IPS-15b (cell line): ENCODE data around the gene MRPL30.

Source experiments
- H3K27me3 ChIP-seq: one replicate; pipeline ENCODE4 v1.6.1; 2013; ENCODE audit warnings: low read length; ENCODE audit not compliant: control insufficient read depth, insufficient read depth
- H3K36me3 ChIP-seq: one replicate; pipeline ENCODE4 v1.6.1; 2013; ENCODE audit warnings: low read length; ENCODE audit not compliant: control insufficient read depth, insufficient read depth
- H3K4me1 ChIP-seq: one replicate; pipeline ENCODE4 v1.6.1; 2013; ENCODE audit warnings: mild to moderate bottlenecking, low read length; ENCODE audit not compliant: control insufficient read depth, insufficient read depth
- H3K4me3 ChIP-seq: one replicate; pipeline ENCODE4 v1.5.1; 2013; ENCODE audit warnings: low read depth, low read length
- H3K9ac ChIP-seq: one replicate; pipeline ENCODE4 v1.6.1; 2013; ENCODE audit warnings: low read depth, mild to moderate bottlenecking, low read length
- H3K9me3 ChIP-seq: one replicate; pipeline ENCODE4 v1.6.1; 2013; ENCODE audit warnings: mild to moderate bottlenecking, low read length; ENCODE audit not compliant: control insufficient read depth, insufficient read depth

MRPL30 gene

GRCh38 chr2:99154643-99155536 is 26.1 kb upstream of the MRPL30 start, which contains the start of the genes LIPT1 and TSGA10:
Gene LIPT1, plus strand, starts transcription at chr2:99154967. Its CDS starts 6,991 bp downstream, at chr2:99161958.
Gene TSGA10, minus strand, starts transcription at chr2:99154942. Its CDS starts 45,503 bp downstream, at chr2:99109439.
- no peaks in the 10 kb centered on the region for H3K27me3 ChIP-seq
- H3K4me1 ChIP-seq = peaks cover 5% of the 10 kb centered on the region
- peak within 1 kb of the TSS; percentile 81 for H3K9ac ChIP-seq
- H3K36me3 ChIP-seq = no peaks in the 10 kb centered on the region
- no peaks in the 10 kb centered on the region for H3K9me3 ChIP-seq
- peak within 1 kb of the TSS; percentile 66 for H3K4me3 ChIP-seq

DNA sequence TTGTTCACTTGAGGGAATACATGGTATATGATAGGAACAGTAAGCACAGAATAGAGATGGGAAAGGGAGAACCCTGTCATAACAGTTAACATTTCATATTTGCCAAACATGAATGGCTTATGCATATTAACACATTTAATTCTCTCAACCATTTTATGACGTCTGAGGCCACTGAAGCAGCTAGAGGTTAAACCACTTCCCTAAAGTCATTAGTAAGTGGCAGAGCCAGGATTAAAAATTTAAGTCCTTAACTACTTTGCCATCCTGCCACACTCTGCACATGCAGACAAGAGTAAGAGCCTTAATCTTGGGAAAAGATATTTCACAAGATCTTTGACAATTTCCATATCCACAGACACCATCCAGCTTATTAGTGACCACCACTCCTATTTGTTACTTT is 24.1 kb upstream of the MRPL30 start:
- Histone ChIP-seq H3K4me3 (no peak overlapping the region), H3K9me3 (no peaks in the 10 kb centered on the region), H3K36me3 (no peaks in the 10 kb centered on the region), H3K4me1 (peaks cover 5% of the 10 kb centered on the region), H3K9ac (no peak overlapping the region), H3K27me3 (no peaks in the 10 kb centered on the region)

DNA sequence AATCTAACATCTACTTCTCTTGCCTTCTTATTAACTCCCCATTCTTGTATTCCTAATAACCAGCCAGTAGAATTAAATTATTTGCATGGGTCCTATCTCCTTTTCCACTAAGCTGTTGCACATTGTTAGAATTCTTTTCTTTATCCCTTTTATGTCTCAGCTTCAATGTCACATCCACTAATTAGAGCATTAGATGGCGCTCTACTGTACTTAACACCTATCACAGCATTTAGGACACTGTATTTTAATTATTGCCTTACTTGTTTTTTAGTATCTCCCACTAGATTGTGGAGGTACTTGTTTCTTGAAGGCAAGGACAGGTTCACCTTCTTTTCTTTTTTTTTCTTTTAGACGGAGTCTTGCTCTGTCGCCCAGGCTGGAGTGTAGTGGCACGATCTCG is 22.4 kb upstream of the MRPL30 start:
- H3K27me3 ChIP-seq = no peaks in the 10 kb centered on the region

DNA sequence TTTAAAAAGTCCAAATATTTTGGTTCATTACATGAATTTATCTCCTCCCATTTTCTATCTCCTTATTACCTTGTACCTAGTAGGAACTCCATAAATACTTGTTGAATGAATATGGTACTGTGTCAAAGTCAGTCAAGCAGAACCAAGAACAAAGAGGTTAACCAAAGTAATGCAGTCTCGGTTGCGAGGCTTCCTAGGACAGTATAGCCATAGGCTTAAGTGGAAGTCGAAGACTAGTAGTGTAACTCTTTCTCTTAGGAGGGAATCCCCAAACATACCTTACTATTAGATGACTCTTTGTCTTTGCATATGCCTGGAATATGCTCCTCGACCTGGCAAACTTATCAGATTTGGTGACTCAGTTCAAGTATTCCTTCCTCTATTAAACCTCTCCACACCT is 21.4 kb upstream of the MRPL30 start:
- Histone ChIP-seq H3K4me1 (no peaks in the 10 kb centered on the region), H3K9ac (no peak overlapping the region), H3K36me3 (no peaks in the 10 kb centered on the region), H3K4me3 (no peak overlapping the region), H3K9me3 (no peaks in the 10 kb centered on the region), H3K27me3 (no peaks in the 10 kb centered on the region)

More for the DNA sequence above, 22.4 kb upstream of the MRPL30 start:
- Histone ChIP-seq H3K9me3 (no peaks in the 10 kb centered on the region), H3K36me3 (no peaks in the 10 kb centered on the region), H3K4me3 (no peak overlapping the region), H3K4me1 (peaks cover 5% of the 10 kb centered on the region), H3K9ac (no peak overlapping the region)

- H3K27me3 ChIP-seq = no peaks in the 10 kb centered on the region
These were observed 14.8 kb upstream of the MRPL30 start for GRCh38 chr2:99166218-99166617.

DNA sequence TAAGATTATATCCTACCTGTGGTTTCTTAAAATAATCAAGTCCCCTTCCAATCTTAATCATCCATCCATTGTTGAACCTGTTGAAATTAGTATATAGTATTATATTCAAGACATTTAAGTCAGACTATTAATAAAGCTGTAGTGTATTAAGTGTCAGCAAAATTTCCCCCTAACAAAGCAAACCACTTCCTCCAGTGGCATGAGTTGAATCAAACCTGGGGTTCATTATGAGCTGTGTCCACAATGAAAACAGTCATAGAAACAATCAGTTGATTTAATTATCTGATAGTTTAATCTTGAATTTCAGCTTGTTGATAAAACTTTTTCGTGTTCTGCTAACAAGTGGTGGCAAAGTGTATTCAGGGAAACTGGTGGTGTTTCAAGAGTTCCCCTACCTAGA is 11.4 kb upstream of the MRPL30 start:
- Histone ChIP-seq H3K4me3 (no peak overlapping the region), H3K9ac (no peak overlapping the region), H3K36me3 (no peaks in the 10 kb centered on the region), H3K9me3 (no peaks in the 10 kb centered on the region), H3K4me1 (no peaks in the 10 kb centered on the region), H3K27me3 (no peaks in the 10 kb centered on the region)

More at GRCh38 chr2:99166218-99166617, 14.8 kb upstream of the MRPL30 start:
- Histone ChIP-seq H3K4me3 (no peak overlapping the region), H3K9me3 (no peaks in the 10 kb centered on the region), H3K4me1 (no peaks in the 10 kb centered on the region), H3K9ac (no peak overlapping the region), H3K36me3 (no peaks in the 10 kb centered on the region)

GRCh38 chr2:99171377-99172140 is 9.4 kb upstream of the MRPL30 start:
- H3K4me3 ChIP-seq = no peak overlapping the region
- H3K9me3 ChIP-seq = no peaks in the 10 kb centered on the region
- no peaks in the 10 kb centered on the region for H3K4me1 ChIP-seq
- H3K27me3 ChIP-seq = no peaks in the 10 kb centered on the region
- no peaks in the 10 kb centered on the region for H3K36me3 ChIP-seq
- H3K9ac ChIP-seq = no peak overlapping the region

GRCh38 chr2:99181624-99182000 is 628 bp downstream of the MRPL30 start:
- peak overlapping the region; percentile 94 for H3K4me3 ChIP-seq
- H3K27me3 ChIP-seq = no peaks in the 10 kb centered on the region
- H3K4me1 ChIP-seq = no peaks in the 10 kb centered on the region
- no peaks in the 10 kb centered on the region for H3K36me3 ChIP-seq
- no peaks in the 10 kb centered on the region for H3K9me3 ChIP-seq
- peak overlapping the region; percentile 76 for H3K9ac ChIP-seq

DNA sequence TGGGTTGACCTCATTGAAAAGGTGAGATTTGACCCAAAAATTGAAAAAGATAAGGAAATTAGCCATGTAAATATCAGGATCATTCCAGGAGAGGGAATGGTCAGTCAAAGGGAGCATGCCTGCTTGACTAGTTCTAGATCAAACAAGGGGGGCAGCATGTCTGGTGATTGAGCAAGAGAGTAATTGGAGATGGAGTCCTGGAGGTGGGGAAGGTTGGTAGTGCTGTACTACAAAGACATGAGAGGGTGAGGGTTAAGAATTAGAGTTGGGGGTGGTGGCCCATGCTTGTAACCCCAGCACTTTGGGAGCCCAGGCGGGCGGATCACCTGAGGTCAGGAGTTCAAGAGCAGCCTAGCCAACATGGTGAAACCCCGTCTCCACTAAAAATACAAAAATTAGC is 2.0 kb downstream of the MRPL30 start:
- no peaks in the 10 kb centered on the region for H3K9me3 ChIP-seq
- H3K9ac ChIP-seq = no peak overlapping the region
- H3K4me3 ChIP-seq = no peak overlapping the region
- no peaks in the 10 kb centered on the region for H3K27me3 ChIP-seq
- no peaks in the 10 kb centered on the region for H3K4me1 ChIP-seq
- H3K36me3 ChIP-seq = no peaks in the 10 kb centered on the region

GRCh38 chr2:99184811-99185210 is 3.8 kb downstream of the MRPL30 start:
- no peak overlapping the region for H3K4me3 ChIP-seq
- no peaks in the 10 kb centered on the region for H3K27me3 ChIP-seq
- no peaks in the 10 kb centered on the region for H3K36me3 ChIP-seq
- H3K4me1 ChIP-seq = no peaks in the 10 kb centered on the region
- H3K9me3 ChIP-seq = no peaks in the 10 kb centered on the region
- no peak overlapping the region for H3K9ac ChIP-seq

DNA sequence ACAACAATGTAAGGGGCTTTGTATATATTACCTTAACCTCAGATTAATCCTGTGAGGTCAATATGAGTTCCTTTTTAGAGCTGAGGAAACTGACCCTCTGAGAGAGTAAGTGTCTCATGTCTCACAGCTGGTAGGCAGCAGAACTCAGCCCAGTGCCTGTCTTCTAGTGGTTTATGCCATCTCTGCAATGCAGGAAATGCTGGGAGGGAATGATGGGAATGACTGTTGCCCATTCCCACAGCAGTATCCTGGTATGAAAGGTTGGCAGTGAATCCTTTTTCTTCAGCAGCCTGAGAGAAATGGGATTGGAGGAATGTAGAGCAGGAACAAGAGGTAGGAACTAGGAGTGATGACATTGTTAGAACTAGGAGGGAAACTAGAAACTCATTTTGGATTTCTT is 6.0 kb downstream of the MRPL30 start:
- Histone ChIP-seq H3K4me1 (no peaks in the 10 kb centered on the region), H3K4me3 (no peak overlapping the region), H3K9ac (no peak overlapping the region), H3K27me3 (no peaks in the 10 kb centered on the region), H3K36me3 (no peaks in the 10 kb centered on the region), H3K9me3 (no peaks in the 10 kb centered on the region)
